Vagina (tissue), 2 donors: ENCODE data around the gene ZBTB34.

Experiments
- CTCF ChIP-seq, 3 experiments: fragments of 450-650 bp in 2 of 3; fragments of 200-600 bp in 1 of 3; sonication (generic) in 1 of 3; IDR thresholded peaks; one replicate each; pipeline ENCODE4 v1.5.1; 2017 to 2019; ENCODE audit warnings: antibody characterized with exemption in 3 of 3, mild to moderate bottlenecking in 2 of 3, moderate library complexity in 2 of 3
- POLR2A ChIP-seq, 2 donors: fragments of 450-650 bp; IDR thresholded peaks; one replicate each; pipeline ENCODE4 v1.6.1; 2017; ENCODE audit warnings: antibody characterized with exemption in 2 of 2, mild to moderate bottlenecking in 2 of 2, moderate library complexity in 2 of 2

DNA sequence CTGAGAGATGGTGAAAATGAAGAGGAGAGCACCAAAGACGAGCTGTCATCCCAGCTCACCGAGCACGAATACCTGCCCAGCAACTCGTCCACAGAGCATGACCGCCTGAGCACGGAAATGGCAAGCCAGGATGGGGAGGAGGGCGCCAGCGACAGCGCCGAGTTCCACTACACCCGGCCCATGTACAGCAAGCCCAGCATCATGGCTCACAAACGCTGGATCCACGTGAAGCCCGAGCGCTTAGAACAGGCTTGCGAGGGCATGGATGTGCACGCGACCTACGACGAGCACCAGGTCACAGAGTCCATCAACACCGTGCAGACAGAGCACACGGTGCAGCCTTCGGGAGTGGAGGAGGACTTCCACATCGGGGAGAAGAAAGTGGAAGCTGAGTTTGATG, 27.4 kb upstream of the ZBTB34 start:
- TF ChIP-seq CTCF (IDR thresholded peaks at IDR 0.05) (no peak), POLR2A (IDR thresholded peaks at IDR 0.05) (no peak)
